ENCODE data around the gene FGF4. TPM values are rescaled to one million over a fixed set of nuclear protein-coding genes. Genes with fewer than 3 reads are reported as not detected.

FGF4 gene
- total RNA-seq, 2 donors from 2014 or later = not detected

DNA sequence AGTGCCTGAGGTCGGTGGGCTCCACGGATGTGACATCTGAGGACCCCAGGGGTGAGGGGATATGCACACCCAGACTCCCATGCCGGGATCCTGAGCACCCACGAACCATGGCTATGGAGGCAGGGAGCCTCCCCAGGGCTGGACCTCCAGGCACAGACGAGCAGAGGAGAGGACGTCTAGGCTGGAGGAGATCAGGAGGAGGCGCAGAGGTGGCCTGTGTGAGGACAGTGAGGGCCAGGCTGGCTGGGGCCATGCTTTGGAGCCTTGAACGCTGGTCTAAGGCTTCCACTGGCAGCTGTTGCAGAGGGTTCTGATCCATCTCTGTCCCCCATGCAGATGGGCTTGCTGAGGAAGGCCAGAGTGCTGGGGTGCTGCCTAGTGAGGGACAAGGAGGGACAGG, 29.0 kb downstream of the FGF4 start:
- ATAC-seq (no peak), DNase-seq (no peak)
- H3K27ac Mint-ChIP-seq = no peak overlapping the region
- H3K4me3 Mint-ChIP-seq = no peak overlapping the region
- peaks cover 3% of the 10 kb centered on the region for H3K4me1 Mint-ChIP-seq
- H3K27me3 Mint-ChIP-seq = peaks cover 44% of the 10 kb centered on the region
- H3K36me3 Mint-ChIP-seq (ENCODE audit: low read depth) = peaks cover 5% of the 10 kb centered on the region
- H3K9me3 ChIP-seq (ENCODE audit: control insufficient read depth, low read length, poor library complexity, severe bottlenecking) = no peaks in the 10 kb centered on the region

DNA sequence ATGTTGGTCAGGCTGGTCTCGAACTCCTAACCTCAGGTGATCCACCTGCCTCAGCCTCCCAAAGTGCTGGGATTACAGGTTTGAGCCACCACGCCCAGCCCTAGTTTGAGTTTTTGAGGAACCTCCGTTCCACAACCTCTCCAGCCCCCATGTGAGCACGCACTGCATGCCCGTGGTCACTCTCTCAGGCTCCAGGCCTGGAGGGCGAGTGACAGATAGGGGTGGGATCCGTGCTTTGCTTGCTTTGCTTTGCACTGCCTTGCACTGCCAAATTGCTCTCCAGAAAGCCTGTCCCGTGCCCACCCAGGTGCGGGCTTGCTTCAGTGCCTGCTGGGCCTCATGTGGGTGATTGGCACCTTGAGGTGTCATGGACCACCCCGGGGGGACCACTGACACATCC, 29.9 kb downstream of the FGF4 start:
- Mint-ChIP-seq H3K36me3 (ENCODE audit: low read depth) (peaks cover 5% of the 10 kb centered on the region), H3K27ac (no peak overlapping the region), H3K4me1 (peaks cover 3% of the 10 kb centered on the region), H3K27me3 (peaks cover 48% of the 10 kb centered on the region), H3K4me3 (no peak overlapping the region)
- DNase-seq = no peak
- ATAC-seq = no peak
- no peaks in the 10 kb centered on the region for H3K9me3 ChIP-seq (ENCODE audit: control insufficient read depth, low read length, poor library complexity, severe bottlenecking)

DNA sequence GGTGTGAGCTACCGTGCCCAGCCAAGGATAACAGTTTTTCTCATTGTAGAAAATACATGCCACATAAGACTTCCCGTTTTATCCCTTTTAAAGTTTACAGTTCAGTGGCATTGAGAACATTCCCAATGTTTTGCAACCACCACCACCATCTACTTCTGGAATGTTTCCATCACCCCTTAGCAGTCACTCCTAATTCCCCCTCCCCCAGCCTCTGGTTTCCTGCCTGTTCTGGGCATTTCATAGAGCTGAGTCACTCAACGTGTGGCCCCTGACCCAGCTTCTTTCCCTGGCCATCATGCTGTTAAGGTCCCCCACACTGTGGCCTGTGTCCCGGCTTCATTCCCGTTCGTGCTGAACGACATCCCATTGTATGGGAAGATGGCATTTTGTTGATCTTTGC, 30.7 kb downstream of the FGF4 start:
- peaks cover 3% of the 10 kb centered on the region for H3K4me1 Mint-ChIP-seq
- H3K4me3 Mint-ChIP-seq = no peak overlapping the region
- H3K27me3 Mint-ChIP-seq = peaks cover 42% of the 10 kb centered on the region
- no peak overlapping the region for H3K27ac Mint-ChIP-seq
- peaks cover 5% of the 10 kb centered on the region for H3K36me3 Mint-ChIP-seq (ENCODE audit: low read depth)
- ATAC-seq (no peak), DNase-seq (no peak)
- no peaks in the 10 kb centered on the region for H3K9me3 ChIP-seq (ENCODE audit: control insufficient read depth, low read length, poor library complexity, severe bottlenecking)

DNA sequence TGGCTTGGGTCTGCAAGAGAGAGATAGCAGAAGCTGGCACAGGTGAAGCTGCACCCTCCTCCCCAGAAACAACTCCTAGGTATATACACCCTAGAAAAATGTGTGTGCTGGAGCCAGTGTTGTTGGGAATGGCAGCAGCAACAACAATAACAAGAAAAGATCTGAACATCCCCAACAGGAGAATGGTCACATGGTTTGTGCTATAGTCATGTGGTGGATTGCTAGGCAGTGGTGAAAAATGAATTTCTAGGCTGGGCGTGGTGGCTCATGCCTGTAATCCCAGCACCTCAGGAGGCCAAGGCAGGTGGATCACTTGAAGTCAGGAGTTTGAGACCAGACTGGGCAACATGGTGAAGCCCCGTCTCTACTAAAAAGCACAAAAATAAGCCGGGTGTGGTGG, 40.3 kb downstream of the FGF4 start:
- H3K27ac Mint-ChIP-seq = no peak overlapping the region
- peaks cover 4% of the 10 kb centered on the region for H3K36me3 Mint-ChIP-seq (ENCODE audit: low read depth)
- DNase-seq (no peak), ATAC-seq (no peak)
- H3K4me3 Mint-ChIP-seq = no peak overlapping the region
- H3K9me3 ChIP-seq (ENCODE audit: control insufficient read depth, low read length, poor library complexity, severe bottlenecking) = no peaks in the 10 kb centered on the region
- no peaks in the 10 kb centered on the region for H3K4me1 Mint-ChIP-seq
- peaks cover 26% of the 10 kb centered on the region for H3K27me3 Mint-ChIP-seq

DNA sequence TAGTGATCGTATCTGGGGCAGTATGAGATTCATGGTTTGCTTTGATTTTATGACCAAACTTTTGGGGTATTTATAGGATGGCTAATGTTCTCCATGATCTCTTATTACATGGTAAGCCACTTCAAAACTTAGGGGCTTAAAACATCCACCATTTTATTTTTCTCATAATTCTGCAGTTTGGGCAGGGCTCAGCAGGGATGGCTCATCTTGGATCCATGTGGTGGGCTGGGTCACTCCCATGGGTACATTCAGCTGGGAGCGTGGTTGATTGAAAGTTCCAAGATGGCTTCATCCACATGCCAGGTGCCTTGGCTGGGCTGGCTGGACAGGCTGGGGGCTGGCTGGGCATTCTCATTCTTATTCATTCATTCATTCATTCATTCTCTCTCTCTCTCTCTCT, 40.8 kb downstream of the FGF4 start:
- ATAC-seq = no peak

DNA sequence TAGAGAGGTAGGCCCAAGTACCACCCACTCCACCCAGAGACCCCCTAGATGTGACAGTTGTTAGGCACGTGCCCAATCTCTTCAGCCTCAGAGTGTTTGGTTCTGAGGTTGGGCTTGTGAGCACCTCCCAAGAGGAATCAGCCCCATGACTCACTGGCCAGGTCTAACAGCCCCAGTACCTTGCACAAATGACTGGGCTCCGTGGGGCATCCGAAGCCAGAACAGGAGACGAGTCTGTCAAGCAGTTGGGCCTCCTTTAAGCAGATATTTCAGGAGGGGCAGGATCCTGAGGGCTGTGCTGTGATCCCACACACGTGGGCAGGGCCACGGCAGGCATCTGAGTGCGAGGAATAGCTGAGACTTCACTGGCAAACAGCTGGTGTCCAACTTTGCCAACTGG, 42.2 kb downstream of the FGF4 start:
- no peaks in the 10 kb centered on the region for H3K9me3 ChIP-seq (ENCODE audit: control insufficient read depth, low read length, poor library complexity, severe bottlenecking)
- ATAC-seq (no peak), DNase-seq (no peak)
- H3K4me3 Mint-ChIP-seq = no peak overlapping the region
- H3K4me1 Mint-ChIP-seq = no peaks in the 10 kb centered on the region
- peaks cover 43% of the 10 kb centered on the region for H3K27me3 Mint-ChIP-seq
- H3K27ac Mint-ChIP-seq = no peak overlapping the region
- H3K36me3 Mint-ChIP-seq (ENCODE audit: low read depth) = peaks cover 4% of the 10 kb centered on the region

More for the DNA sequence above, 40.8 kb downstream of the FGF4 start:
- peaks cover 4% of the 10 kb centered on the region for H3K36me3 Mint-ChIP-seq (ENCODE audit: low read depth)
- peaks cover 31% of the 10 kb centered on the region for H3K27me3 Mint-ChIP-seq
- H3K9me3 ChIP-seq (ENCODE audit: control insufficient read depth, low read length, poor library complexity, severe bottlenecking) = no peaks in the 10 kb centered on the region
- no peak overlapping the region for H3K27ac Mint-ChIP-seq
- no peak for DNase-seq
- no peaks in the 10 kb centered on the region for H3K4me1 Mint-ChIP-seq
- H3K4me3 Mint-ChIP-seq = no peak overlapping the region

DNA sequence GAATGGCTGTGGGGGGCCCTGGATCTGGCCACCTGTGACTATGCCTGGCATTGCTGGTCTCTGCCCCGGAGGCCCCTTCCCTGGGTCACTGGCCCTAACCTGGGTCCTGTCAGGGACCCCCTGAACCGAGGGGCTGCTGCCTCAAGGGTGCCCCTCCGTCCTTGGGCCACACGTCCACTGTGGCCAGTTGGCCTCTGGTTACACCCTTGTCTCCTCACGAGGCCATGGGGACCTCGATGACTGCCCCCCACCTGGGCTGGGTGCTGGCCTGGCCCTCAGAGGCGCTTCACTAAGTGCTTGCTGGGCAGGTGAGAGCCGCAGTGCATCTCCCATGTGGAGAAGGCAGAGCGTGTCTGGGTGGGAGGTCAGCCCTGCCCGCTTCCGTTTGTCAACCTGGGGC, 44.0 kb downstream of the FGF4 start:
- Mint-ChIP-seq H3K4me3 (no peak overlapping the region), H3K4me1 (no peaks in the 10 kb centered on the region), H3K36me3 (ENCODE audit: low read depth) (peaks cover 4% of the 10 kb centered on the region), H3K27ac (no peak overlapping the region), H3K27me3 (peaks cover 61% of the 10 kb centered on the region)
- H3K9me3 ChIP-seq (ENCODE audit: control insufficient read depth, low read length, poor library complexity, severe bottlenecking) = no peaks in the 10 kb centered on the region
- ATAC-seq (no peak), DNase-seq (no peak)

DNA sequence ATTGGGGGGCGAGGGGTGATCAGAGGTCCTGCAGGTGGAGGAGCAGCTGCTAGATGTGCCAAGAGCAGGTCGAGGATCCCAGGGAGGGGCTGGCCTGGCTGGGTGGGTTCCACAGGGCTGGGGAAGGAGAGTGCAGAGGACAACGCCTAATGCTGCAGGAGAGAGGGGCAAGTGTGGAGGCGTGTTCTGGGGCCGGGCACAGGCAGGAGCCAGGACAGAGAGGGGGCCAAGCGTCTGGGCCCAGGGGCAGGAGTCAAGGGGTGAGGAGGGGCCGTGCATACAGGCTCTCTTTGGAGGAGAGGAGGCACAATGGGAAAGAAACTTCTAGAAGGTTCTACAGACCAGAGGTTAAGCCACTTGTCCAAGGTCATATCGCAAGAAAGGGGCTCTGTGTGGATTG, 44.6 kb downstream of the FGF4 start:
- H3K27ac Mint-ChIP-seq = no peak overlapping the region
- H3K9me3 ChIP-seq (ENCODE audit: control insufficient read depth, low read length, poor library complexity, severe bottlenecking) = no peaks in the 10 kb centered on the region
- no peaks in the 10 kb centered on the region for H3K4me1 Mint-ChIP-seq
- H3K27me3 Mint-ChIP-seq = peaks cover 67% of the 10 kb centered on the region
- H3K36me3 Mint-ChIP-seq (ENCODE audit: low read depth) = peaks cover 4% of the 10 kb centered on the region
- no peak overlapping the region for H3K4me3 Mint-ChIP-seq
- ATAC-seq = no peak
- no peak for DNase-seq

DNA sequence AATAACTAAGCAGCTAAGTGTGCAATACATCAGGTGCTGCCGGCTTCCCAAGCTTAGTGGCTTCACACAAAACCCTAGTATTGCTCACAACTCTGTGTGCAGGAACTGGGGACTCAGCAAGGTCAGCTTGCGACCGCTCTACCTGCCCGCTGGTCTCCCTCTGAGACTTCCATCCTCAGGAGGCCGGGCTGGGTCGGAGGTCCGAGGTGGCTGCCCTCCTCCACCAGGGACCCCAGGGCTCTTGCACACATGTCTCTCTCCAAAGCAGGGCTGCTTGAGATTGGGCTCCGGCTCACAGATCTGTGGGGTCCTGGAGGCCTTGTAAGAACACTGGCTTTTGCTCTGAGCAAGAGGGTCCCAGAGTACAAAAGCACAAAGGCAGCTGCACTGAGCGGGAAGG, 45.9 kb downstream of the FGF4 start:
- H3K4me1 Mint-ChIP-seq = peaks cover 2% of the 10 kb centered on the region
- H3K27me3 Mint-ChIP-seq = peaks cover 77% of the 10 kb centered on the region
- H3K36me3 Mint-ChIP-seq (ENCODE audit: low read depth) = peaks cover 4% of the 10 kb centered on the region
- H3K9me3 ChIP-seq (ENCODE audit: control insufficient read depth, low read length, poor library complexity, severe bottlenecking) = no peaks in the 10 kb centered on the region
- H3K27ac Mint-ChIP-seq = no peak overlapping the region
- no peak overlapping the region for H3K4me3 Mint-ChIP-seq
- no peak for ATAC-seq
- no peak for DNase-seq

DNA sequence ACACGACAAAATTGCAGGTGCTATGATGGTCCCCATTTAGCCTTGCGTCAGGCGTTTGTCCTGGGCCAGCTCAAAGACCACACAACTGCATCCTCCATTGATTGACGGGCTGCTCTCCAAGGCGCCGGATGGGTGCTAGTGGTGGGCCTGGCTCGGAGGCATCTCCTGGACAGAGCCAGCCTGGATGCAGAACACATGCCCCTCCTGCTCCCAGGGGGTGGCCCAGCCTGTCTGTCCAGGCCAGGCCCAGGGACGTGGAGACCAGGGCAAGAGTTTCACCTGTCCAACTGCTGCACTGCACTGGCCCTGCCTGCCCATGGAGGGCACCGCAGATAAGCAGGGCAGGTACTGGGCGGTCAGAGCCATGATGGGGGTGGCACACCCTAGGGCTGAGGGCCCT, 47.9 kb downstream of the FGF4 start:
- Mint-ChIP-seq H3K4me3 (no peak overlapping the region), H3K36me3 (ENCODE audit: low read depth) (peaks cover 7% of the 10 kb centered on the region), H3K27ac (no peak overlapping the region), H3K27me3 (peaks cover 80% of the 10 kb centered on the region), H3K4me1 (peaks cover 4% of the 10 kb centered on the region)
- H3K9me3 ChIP-seq (ENCODE audit: control insufficient read depth, low read length, poor library complexity, severe bottlenecking) = no peaks in the 10 kb centered on the region
- ATAC-seq (no peak), DNase-seq (no peak)

DNA sequence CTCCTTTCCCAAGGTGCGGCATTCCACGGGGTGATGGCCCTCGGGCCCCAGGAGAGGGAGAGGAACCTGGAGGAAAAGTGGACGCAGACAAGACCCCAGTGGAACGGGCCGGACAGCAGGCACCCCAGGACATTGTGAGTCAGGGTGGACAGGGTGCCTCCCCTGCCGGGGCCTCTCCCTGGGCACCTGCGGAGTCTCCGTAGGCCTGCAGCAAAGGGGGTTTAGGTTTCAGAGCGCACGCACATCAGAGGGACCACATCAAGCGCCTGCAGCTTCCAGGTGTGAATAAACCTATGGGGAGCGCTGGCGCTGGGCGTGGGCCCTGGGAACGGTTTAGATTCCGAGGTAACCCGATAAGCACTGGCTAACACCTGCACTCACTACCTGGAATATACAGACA, 48.7 kb downstream of the FGF4 start:
- ATAC-seq (no peak), DNase-seq (no peak)
- no peaks in the 10 kb centered on the region for H3K9me3 ChIP-seq (ENCODE audit: control insufficient read depth, low read length, poor library complexity, severe bottlenecking)
- H3K36me3 Mint-ChIP-seq (ENCODE audit: low read depth) = peaks cover 7% of the 10 kb centered on the region
- H3K4me1 Mint-ChIP-seq = peaks cover 4% of the 10 kb centered on the region
- H3K27me3 Mint-ChIP-seq = peaks cover 85% of the 10 kb centered on the region
- H3K27ac Mint-ChIP-seq = no peak overlapping the region
- no peak overlapping the region for H3K4me3 Mint-ChIP-seq

DNA sequence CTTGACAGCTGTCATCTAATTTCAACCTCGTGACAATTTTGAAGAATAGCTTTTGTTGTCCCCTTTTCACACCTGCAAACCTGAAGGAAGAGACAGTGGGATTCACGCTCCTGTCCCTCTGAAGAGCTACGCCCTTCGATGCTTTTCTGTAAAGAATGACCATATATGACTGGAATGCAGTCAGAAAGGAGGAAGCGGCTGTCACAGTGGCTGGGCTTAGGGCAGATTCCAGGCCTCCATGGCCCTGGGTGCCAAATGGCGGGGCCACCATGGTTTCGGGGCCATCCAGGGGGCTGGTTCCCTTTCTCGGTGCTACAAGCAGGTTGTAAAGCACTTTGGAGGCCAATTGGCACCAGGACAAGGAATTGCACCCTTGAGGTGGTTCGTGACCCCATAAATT, 49.1 kb downstream of the FGF4 start:
- no peak overlapping the region for H3K27ac Mint-ChIP-seq
- H3K27me3 Mint-ChIP-seq = peaks cover 85% of the 10 kb centered on the region
- no peak for DNase-seq
- no peak overlapping the region for H3K4me3 Mint-ChIP-seq
- ATAC-seq = no peak
- H3K4me1 Mint-ChIP-seq = peaks cover 4% of the 10 kb centered on the region
- no peaks in the 10 kb centered on the region for H3K9me3 ChIP-seq (ENCODE audit: control insufficient read depth, low read length, poor library complexity, severe bottlenecking)
- peaks cover 7% of the 10 kb centered on the region for H3K36me3 Mint-ChIP-seq (ENCODE audit: low read depth)

DNA sequence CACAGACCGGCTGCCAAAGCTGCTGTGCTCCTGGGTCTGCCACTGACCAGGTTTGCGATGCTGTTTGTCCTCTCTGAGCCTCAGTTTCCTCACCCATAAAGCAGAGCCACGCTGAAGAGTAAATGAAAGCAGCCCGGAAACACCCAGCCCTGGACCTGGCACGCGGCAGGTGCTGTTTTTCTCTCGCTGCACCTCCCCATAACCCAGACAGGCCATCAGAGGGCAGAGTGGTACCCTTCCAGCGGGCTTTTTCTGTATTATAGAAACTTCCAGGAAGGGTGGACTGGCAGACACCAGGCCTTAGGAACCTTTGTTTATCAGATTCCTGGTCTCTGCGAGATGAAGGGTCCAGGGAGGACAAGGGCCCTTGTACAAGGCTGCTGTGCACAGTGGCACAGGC, 53.4 kb downstream of the FGF4 start:
- DNase-seq = no peak
- no peak overlapping the region for H3K27ac Mint-ChIP-seq
- no peaks in the 10 kb centered on the region for H3K9me3 ChIP-seq (ENCODE audit: control insufficient read depth, low read length, poor library complexity, severe bottlenecking)
- peaks cover 4% of the 10 kb centered on the region for H3K4me1 Mint-ChIP-seq
- ATAC-seq = no peak
- peaks cover 80% of the 10 kb centered on the region for H3K27me3 Mint-ChIP-seq
- no peak overlapping the region for H3K4me3 Mint-ChIP-seq
- H3K36me3 Mint-ChIP-seq (ENCODE audit: low read depth) = peaks cover 4% of the 10 kb centered on the region

DNA sequence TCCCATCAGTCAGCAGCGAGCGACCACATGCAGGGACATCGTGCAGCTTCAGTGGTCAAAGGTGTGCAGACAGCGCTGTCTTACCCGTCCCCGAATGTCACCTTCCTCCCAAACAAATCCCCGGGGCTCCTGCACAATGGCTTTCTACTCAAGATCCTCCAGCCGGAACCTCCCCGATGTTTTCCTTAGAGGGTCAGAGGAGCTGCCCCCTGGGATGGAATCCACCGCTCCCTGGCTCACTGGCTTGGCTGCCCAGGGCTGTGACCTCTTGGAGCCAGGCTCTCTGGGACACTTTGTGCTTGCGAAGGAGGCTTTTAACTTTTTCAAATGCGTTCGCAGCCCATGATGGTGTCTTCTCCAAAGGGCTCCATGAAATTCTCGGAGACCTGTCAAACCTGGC, 54.0 kb downstream of the FGF4 start:
- no peak for ATAC-seq
- H3K9me3 ChIP-seq (ENCODE audit: control insufficient read depth, low read length, poor library complexity, severe bottlenecking) = no peaks in the 10 kb centered on the region
- peaks cover 4% of the 10 kb centered on the region for H3K36me3 Mint-ChIP-seq (ENCODE audit: low read depth)
- H3K4me3 Mint-ChIP-seq = no peak overlapping the region
- no peak for DNase-seq
- no peak overlapping the region for H3K27ac Mint-ChIP-seq
- peaks cover 4% of the 10 kb centered on the region for H3K4me1 Mint-ChIP-seq
- H3K27me3 Mint-ChIP-seq = peaks cover 74% of the 10 kb centered on the region

All from T-helper 17 cell (primary cell).